OCI-LY3 (cell line): ENCODE data around the gene JMJD7.

Experiments
- H2AFZ ChIP-seq: fragments of 200-600, 300-600 bp; shearing (Covaris generic); 2 replicates; pipeline ENCODE4 v1.6.0; 2014; ENCODE audit warnings: antibody characterized with exemption, low read depth, low read length
- H3K27ac ChIP-seq: fragments of 200-600, 300-600 bp; sonication (generic); 2 replicates; pipeline ENCODE4 v1.5.1; 2014; ENCODE audit warnings: mild to moderate bottlenecking, low read length, moderate library complexity, mixed read lengths
- H3K27me3 ChIP-seq: fragments of 200-600, 300-600 bp; sonication (generic); 2 replicates; pipeline ENCODE4 v1.6.1; 2014; ENCODE audit warnings: low read depth, low read length, mixed read lengths
- H3K36me3 ChIP-seq: fragments of 200-600, 300-600 bp; sonication (generic); replicated peaks from 2 replicates; pipeline ENCODE3; 2014; ENCODE audit warnings: low read depth, low read length, mixed read lengths
- H3K4me1 ChIP-seq: fragments of 300-600, 200-600 bp; sonication (generic); 2 replicates; pipeline ENCODE4 v1.6.1; 2014; ENCODE audit warnings: low read length, mixed read lengths
- H3K4me2 ChIP-seq: fragments of 200-600, 300-600 bp; sonication (generic); 2 replicates; pipeline ENCODE4 v1.6.1; 2014; ENCODE audit warnings: low read length, mixed read lengths
- H3K4me3 ChIP-seq: fragments of 300-600, 200-600 bp; sonication (generic); 2 replicates; pipeline ENCODE4 v1.5.1; 2014; ENCODE audit warnings: antibody characterized with exemption, mild to moderate bottlenecking, low read length, moderate library complexity
- H3K79me2 ChIP-seq: fragments of 300-600, 200-600 bp; shearing (Covaris generic); 2 replicates; pipeline ENCODE4 v1.6.1; 2014; ENCODE audit warnings: mild to moderate bottlenecking, low read length, mixed read lengths
- H3K9ac ChIP-seq: fragments of 300-600, 200-600 bp; shearing (Covaris generic); 2 replicates; pipeline ENCODE4 v1.6.0; 2014; ENCODE audit warnings: mild to moderate bottlenecking, low read length, moderate library complexity
- H3K9me3 ChIP-seq: fragments of 200-600, 300-600 bp; shearing (Covaris generic); 2 replicates; pipeline ENCODE4 v1.6.1; 2014; ENCODE audit warnings: low read length, mixed read lengths; ENCODE audit not compliant: insufficient read depth
- H4K20me1 ChIP-seq: fragments of 200-600, 300-600 bp; sonication (generic); 2 replicates; pipeline ENCODE4 v1.6.1; 2016; ENCODE audit warnings: low read length, mixed read lengths; ENCODE audit not compliant: insufficient read depth
- EZH2phosphoT487 ChIP-seq: fragments of 200-600 bp; shearing (Covaris generic); IDR thresholded peaks from 2 replicates; pipeline ENCODE4 v1.6.1; 2018; ENCODE audit warnings: antibody characterized with exemption, mixed run types, low read depth
- TF ChIP-seq, protein P1 (sequence below): fragments of 200-600, 300-600 bp; sonication (generic); IDR thresholded peaks from 2 replicates; pipeline ENCODE4 v1.5.1; 2014; ENCODE audit warnings: antibody characterized with exemption, low read length, low read depth

JMJD7 gene

GRCh38 chr15:41874736-41875135 lies 46.8 kb downstream of the JMJD7 start:
- H3K27me3 ChIP-seq = peaks cover 10% of the 10 kb centered on the region; the same call in 1 of the 2 replicates
- no peaks in the 10 kb centered on the region for H3K4me1 ChIP-seq
- no peak overlapping the region for H2AFZ ChIP-seq
- H3K9ac ChIP-seq = no peak overlapping the region
- TF ChIP-seq, protein P1, sequence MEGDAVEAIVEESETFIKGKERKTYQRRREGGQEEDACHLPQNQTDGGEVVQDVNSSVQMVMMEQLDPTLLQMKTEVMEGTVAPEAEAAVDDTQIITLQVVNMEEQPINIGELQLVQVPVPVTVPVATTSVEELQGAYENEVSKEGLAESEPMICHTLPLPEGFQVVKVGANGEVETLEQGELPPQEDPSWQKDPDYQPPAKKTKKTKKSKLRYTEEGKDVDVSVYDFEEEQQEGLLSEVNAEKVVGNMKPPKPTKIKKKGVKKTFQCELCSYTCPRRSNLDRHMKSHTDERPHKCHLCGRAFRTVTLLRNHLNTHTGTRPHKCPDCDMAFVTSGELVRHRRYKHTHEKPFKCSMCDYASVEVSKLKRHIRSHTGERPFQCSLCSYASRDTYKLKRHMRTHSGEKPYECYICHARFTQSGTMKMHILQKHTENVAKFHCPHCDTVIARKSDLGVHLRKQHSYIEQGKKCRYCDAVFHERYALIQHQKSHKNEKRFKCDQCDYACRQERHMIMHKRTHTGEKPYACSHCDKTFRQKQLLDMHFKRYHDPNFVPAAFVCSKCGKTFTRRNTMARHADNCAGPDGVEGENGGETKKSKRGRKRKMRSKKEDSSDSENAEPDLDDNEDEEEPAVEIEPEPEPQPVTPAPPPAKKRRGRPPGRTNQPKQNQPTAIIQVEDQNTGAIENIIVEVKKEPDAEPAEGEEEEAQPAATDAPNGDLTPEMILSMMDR = no peak
- TF ChIP-seq EZH2phosphoT487 = no peak
- H3K4me3 ChIP-seq = no peak overlapping the region
- H4K20me1 ChIP-seq = no peaks in the 10 kb centered on the region
- no peak overlapping the region for H3K27ac ChIP-seq
- no peak overlapping the region for H3K4me2 ChIP-seq
- no peaks in the 10 kb centered on the region for H3K36me3 ChIP-seq
- no peaks in the 10 kb centered on the region for H3K79me2 ChIP-seq
- H3K9me3 ChIP-seq = no peaks in the 10 kb centered on the region

GRCh38 chr15:41876007-41876406 lies 48.1 kb downstream of the JMJD7 start:
- no peaks in the 10 kb centered on the region for H3K4me1 ChIP-seq
- H4K20me1 ChIP-seq = no peaks in the 10 kb centered on the region
- H3K79me2 ChIP-seq = no peaks in the 10 kb centered on the region
- H3K9ac ChIP-seq = no peak overlapping the region
- TF ChIP-seq, protein P1 = no peak
- no peak for TF ChIP-seq EZH2phosphoT487
- H3K27me3 ChIP-seq = peaks cover 10% of the 10 kb centered on the region; the same call in 1 of the 2 replicates
- H3K36me3 ChIP-seq = no peaks in the 10 kb centered on the region
- no peak overlapping the region for H3K27ac ChIP-seq
- no peak overlapping the region for H3K4me2 ChIP-seq
- H3K4me3 ChIP-seq = no peak overlapping the region
- no peaks in the 10 kb centered on the region for H3K9me3 ChIP-seq
- H2AFZ ChIP-seq = no peak overlapping the region

DNA sequence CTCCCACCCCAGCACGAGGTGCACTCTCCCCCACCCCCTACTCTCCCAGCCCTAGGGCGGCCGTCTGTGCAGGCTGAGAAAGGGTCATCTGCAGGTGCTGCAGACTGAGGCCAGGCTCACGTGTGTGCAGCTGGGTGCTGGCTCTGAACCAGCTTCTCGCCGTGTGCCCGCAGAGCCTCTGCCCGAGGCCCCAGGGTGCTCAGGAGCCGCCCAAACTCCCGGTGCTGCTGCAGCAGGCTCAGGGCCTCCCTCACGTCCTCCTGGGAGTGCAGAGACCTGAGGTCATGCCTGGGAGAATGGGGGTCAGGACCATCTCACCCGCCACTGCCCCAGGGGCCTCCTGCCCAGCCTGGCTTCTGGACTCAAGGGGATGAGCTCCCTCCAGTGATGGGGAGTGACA lies 48.8 kb downstream of the JMJD7 start:
- no peaks in the 10 kb centered on the region for H3K4me1 ChIP-seq
- H3K9ac ChIP-seq = no peak overlapping the region
- peaks cover 10% of the 10 kb centered on the region; the same call in 1 of the 2 replicates for H3K27me3 ChIP-seq
- no peak overlapping the region for H3K4me3 ChIP-seq
- no peak overlapping the region for H3K27ac ChIP-seq
- no peaks in the 10 kb centered on the region for H3K36me3 ChIP-seq
- H4K20me1 ChIP-seq = no peaks in the 10 kb centered on the region
- no peak overlapping the region for H2AFZ ChIP-seq
- no peaks in the 10 kb centered on the region for H3K79me2 ChIP-seq
- no peaks in the 10 kb centered on the region for H3K9me3 ChIP-seq
- H3K4me2 ChIP-seq = no peak overlapping the region
- TF ChIP-seq EZH2phosphoT487 = no peak
- TF ChIP-seq, protein P1 = no peak

DNA sequence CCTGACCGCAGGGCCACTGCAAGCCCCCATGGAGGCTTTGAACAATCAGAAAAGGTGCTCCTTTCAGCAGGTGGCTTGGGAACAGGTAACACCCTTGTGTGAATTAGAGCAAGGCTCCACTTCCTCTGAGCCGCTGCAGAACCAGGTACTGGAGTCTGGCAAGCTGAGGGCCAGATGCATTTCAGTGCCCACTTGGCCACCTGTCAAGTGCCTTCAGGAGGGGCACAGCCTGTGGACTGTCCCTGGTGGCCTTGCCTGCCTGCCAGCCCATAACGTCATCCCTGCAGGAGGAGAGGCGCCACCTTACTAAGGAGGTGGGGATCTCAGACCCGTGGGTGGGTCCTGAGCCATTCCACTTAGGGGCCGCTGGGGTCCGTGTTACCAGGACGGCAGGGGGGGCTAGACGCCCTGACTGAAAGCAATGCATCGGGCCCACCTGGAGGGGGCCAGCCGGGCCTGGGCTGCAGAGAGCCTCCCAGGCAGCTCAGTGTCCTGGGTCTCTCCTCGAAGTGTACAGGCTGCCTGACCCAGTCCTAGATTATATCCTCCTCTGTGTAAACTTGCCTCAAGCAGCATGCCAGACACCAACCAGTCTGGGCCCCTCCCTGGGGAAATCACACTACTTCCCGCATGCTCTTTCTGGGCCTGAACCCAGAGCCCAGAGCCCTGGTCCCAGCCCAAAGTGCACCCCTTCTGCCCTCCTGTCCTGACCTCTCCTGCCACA lies 49.9 kb downstream of the JMJD7 start:
- Histone ChIP-seq H3K9ac (no peak overlapping the region), H3K27me3 (peaks cover 8% of the 10 kb centered on the region; the same call in 1 of the 2 replicates), H4K20me1 (no peaks in the 10 kb centered on the region), H3K9me3 (no peaks in the 10 kb centered on the region), H2AFZ (no peak overlapping the region), H3K4me1 (no peaks in the 10 kb centered on the region), H3K4me2 (no peak overlapping the region), H3K4me3 (no peak overlapping the region), H3K36me3 (no peaks in the 10 kb centered on the region), H3K79me2 (no peaks in the 10 kb centered on the region), H3K27ac (no peak overlapping the region)
- TF ChIP-seq EZH2phosphoT487 = no peak
- TF ChIP-seq, protein P1 = no peak
